Measurements from ENCODE around the gene PRTG.
"Not testable (repeated sequence)": the region's sequence is repeated elsewhere in the genome, so short reads cannot be mapped to it uniquely, and the experiment has no call there.

The PRTG gene

DNA sequence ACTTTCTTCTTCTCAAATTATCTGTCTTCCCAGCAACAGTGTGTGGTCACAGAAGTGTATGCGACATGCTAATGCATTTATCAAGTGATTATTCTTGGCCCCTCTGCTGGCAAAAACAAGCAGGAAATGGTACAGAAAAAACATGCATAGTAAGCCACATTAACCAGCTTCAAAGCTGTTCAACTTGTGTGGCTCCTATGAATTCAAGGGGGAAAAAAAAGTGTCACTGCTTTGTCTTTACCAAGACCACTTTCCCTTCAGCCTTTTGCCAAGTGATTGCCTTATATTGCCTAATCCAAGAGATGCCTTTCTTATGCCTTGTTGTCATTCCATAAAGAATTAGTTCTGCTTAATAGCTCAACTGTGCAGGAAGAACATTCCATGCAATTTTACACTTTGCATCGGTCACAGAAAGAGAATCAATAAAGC is 39.1 kb downstream of the PRTG start:
- no peak overlapping the region for H3K4me3 ChIP-seq (ENCODE audit: control insufficient read depth, low read depth, low read length)
- TF ChIP-seq, protein P1, sequence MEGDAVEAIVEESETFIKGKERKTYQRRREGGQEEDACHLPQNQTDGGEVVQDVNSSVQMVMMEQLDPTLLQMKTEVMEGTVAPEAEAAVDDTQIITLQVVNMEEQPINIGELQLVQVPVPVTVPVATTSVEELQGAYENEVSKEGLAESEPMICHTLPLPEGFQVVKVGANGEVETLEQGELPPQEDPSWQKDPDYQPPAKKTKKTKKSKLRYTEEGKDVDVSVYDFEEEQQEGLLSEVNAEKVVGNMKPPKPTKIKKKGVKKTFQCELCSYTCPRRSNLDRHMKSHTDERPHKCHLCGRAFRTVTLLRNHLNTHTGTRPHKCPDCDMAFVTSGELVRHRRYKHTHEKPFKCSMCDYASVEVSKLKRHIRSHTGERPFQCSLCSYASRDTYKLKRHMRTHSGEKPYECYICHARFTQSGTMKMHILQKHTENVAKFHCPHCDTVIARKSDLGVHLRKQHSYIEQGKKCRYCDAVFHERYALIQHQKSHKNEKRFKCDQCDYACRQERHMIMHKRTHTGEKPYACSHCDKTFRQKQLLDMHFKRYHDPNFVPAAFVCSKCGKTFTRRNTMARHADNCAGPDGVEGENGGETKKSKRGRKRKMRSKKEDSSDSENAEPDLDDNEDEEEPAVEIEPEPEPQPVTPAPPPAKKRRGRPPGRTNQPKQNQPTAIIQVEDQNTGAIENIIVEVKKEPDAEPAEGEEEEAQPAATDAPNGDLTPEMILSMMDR (conservative IDR thresholded peaks at IDR 0.05; ENCODE audit: control insufficient read depth, insufficient read depth, low read depth, low read length) = no peak
- peak; percentile 21 for DNase-seq (ENCODE audit: low read depth)

DNA sequence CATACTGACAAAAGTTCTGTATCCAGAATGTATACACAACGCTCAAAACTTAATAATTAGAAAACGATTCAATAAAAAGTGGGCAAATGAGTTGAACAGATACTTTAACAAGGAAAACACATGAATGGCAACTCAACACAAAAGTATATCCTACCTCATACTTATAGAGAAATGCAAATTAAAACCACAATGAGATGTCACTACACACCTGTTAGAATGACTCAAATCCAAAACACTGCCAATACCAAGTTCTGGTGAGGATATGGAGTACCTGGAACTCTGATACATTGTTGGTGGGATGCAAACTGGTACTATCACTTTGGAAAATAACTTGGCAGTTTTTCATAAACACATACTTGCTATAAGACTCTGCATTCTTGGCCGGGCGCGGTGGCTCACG is 42.1 kb downstream of the PRTG start:
- H3K4me3 ChIP-seq (ENCODE audit: control insufficient read depth, low read depth, low read length) = no peak overlapping the region
- no peak for DNase-seq (ENCODE audit: low read depth)
- TF ChIP-seq, protein P1 (conservative IDR thresholded peaks at IDR 0.05; ENCODE audit: control insufficient read depth, insufficient read depth, low read depth, low read length) = no peak

DNA sequence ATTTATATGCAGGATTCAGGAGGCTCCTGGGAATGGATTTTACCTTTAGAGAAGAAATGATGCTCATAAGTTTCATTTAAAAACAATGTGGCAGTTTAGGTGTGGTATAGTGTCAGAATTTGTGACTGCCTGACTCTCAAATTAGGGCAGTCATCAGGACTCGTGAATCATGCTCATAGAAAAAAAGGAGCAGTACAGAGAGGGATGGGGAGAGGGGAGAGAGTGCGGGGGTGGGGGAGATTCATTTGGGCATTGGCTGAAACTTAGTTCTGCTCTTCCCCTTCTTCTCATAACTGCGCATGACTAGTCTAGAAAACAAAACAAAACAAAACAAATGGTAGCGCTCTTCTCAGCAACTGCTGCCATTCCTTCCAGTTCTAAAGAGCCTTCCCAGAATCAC is 44.3 kb downstream of the PRTG start:
- DNase-seq (ENCODE audit: low read depth) = no peak
- TF ChIP-seq, protein P1 (conservative IDR thresholded peaks at IDR 0.05; ENCODE audit: control insufficient read depth, insufficient read depth, low read depth, low read length) = no peak

DNA sequence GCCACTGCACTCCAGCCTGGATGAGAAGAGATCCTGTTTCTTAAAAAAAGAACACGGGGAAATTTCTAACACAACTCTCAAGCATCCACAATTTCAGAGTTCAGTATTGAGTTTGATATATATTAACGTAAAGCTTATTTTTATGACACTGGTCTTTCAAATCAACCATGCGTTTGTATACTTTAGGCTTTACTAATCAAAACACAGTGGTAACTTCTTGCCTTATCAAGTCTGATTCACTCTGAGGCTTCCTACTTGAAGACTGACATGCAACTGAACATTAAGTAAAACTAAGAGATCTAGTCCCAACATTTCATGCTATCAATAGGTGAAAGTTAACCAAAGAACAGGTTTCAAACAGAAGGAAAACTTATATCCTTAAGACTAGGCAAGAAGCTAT is 46.7 kb downstream of the PRTG start:
- TF ChIP-seq, protein P1 (conservative IDR thresholded peaks at IDR 0.05; ENCODE audit: control insufficient read depth, insufficient read depth, low read depth, low read length) = no peak
- H3K4me3 ChIP-seq (ENCODE audit: control insufficient read depth, low read depth, low read length) = no peak overlapping the region
- DNase-seq (ENCODE audit: low read depth) = no peak

More for the DNA sequence above, 44.3 kb downstream of the PRTG start:
- no peak overlapping the region for H3K4me3 ChIP-seq (ENCODE audit: control insufficient read depth, low read depth, low read length)

DNA sequence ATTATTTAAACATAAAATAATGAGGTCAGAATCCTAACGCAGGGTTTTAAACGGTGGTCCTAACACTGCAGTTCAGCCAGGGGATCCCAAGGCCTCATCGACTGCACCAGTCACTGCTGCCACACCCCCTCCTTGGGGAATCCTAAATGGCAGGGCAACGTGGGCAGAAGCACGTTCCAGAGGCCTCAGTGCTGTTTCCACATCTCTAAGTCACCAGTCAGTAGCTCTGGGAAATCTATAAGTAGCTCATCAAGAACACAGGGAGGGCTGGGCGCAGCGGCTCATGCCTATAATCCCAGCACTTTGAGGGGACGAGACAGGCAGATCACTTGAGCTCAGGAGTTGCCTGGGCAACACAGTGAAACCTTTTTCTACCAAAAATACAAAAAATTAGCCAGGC is 47.5 kb downstream of the PRTG start:
- DNase-seq (ENCODE audit: low read depth) = no peak
- H3K4me3 ChIP-seq (ENCODE audit: control insufficient read depth, low read depth, low read length) = no peak overlapping the region
- TF ChIP-seq, protein P1 (conservative IDR thresholded peaks at IDR 0.05; ENCODE audit: control insufficient read depth, insufficient read depth, low read depth, low read length) = no peak

DNA sequence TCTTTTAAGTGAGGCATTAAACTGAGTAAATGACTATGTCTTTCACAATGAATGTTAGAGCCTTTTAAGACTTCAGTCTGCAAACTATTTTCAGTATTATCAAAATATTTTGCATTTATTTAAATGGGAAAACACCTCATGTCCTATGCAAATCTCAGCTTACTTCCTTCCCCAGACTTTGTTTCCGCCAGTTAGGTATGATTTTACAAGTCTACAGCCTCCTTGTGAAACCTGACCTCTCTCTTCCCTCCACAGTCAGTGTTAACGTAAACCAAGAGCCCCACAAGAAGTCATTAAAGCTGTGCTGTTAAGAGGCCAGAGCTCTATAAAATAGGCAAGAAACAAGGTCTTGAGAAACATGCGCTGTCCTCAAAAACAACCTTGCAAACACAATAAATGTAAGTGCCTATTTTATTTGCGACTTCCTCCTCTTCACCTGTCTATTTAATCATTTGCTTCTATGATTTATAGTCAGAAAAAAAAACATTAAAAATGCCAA is 48.3 kb downstream of the PRTG start:
- TF ChIP-seq, protein P1 (conservative IDR thresholded peaks at IDR 0.05; ENCODE audit: control insufficient read depth, insufficient read depth, low read depth, low read length) = no peak
- no peak for DNase-seq (ENCODE audit: low read depth)
- no peak overlapping the region for H3K4me3 ChIP-seq (ENCODE audit: control insufficient read depth, low read depth, low read length)

DNA sequence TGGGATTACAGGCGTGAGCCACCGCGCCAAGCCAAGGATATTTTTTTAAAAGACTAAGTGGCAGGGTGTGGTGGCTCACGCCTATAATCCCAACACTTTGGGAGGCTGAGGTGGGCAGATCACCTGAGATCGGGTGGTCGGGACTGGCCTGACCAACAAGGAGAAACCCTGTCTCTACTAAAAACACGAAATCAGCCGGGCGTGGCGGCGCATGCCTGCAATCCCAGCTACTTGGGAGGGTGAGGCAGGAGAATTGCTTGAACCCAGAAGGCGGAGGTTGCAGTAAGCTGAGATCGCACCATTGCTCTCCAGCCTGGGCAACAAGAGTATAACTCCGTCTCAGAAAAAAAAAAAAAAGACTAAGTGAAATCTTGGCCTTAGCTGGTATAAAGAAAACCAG is 49.8 kb downstream of the PRTG start:
- H3K4me3 ChIP-seq (ENCODE audit: control insufficient read depth, low read depth, low read length); DNase-seq (ENCODE audit: low read depth): not testable (repeated sequence)
